H1 (cell line): ENCODE measurements around the gene PDLIM3. TPM values are rescaled to one million over a fixed set of nuclear protein-coding genes. Genes with fewer than 3 reads are reported as not detected.

Experiments used
- CTCF ChIA-PET: fragments of 300-600 bp; sonication (Branson Sonifier 250); formaldehyde crosslinking; loops from one replicate; lab custom pipeline; 2021; ENCODE audit not compliant: partially characterized antibody; lab: Charles Lee
- POLR2A ChIA-PET: fragments of 300-600 bp; sonication (Branson Sonifier 250); formaldehyde crosslinking; loops from one replicate; lab custom pipeline; 2021; ENCODE audit warnings: inconsistent platforms; ENCODE audit not compliant: partially characterized antibody; lab: Charles Lee
- DNase-seq, 2 experiments: peaks; one replicate each; pipeline versions ENCODE4 v3.0.0 to v3.0.0-alpha.2; 2010 to 2022; ENCODE audit warnings: low spot score in 2 of 2, low read depth in 1 of 2, mixed read lengths in 1 of 2
- FAIRE-seq: peaks from 2 replicates; lab custom pipeline; 2011; peaks lifted over from hg19 to GRCh38; lab: Jason Lieb, UNC
- H2AFZ ChIP-seq: 2 replicates; pipeline ENCODE4 v1.8.1; 2012; ENCODE audit warnings: low read length, inconsistent platforms
- H2AK5ac ChIP-seq: 2 replicates; pipeline ENCODE4 v1.6.1; 2013; ENCODE audit warnings: low read depth, low read length
- H2BK120ac ChIP-seq: replicated peaks from 2 replicates; pipeline ENCODE3; 2013; ENCODE audit warnings: low read depth, low read length, inconsistent platforms
- H2BK12ac ChIP-seq: 2 replicates; pipeline ENCODE4 v1.6.1; 2013; ENCODE audit warnings: low read depth, low read length
- H2BK15ac ChIP-seq: 2 replicates; pipeline ENCODE4 v1.6.1; 2013; ENCODE audit warnings: low read length
- H2BK20ac ChIP-seq: 2 replicates; pipeline ENCODE4 v1.6.1; 2013; ENCODE audit warnings: low read length
- H2BK5ac ChIP-seq: 2 replicates; pipeline ENCODE4 v1.6.1; 2013; ENCODE audit warnings: low read depth, low read length
- H3K14ac ChIP-seq: 2 replicates; pipeline ENCODE4 v1.6.1; 2013; ENCODE audit warnings: inconsistent platforms; ENCODE audit not compliant: insufficient read length
- H3K18ac ChIP-seq: 2 replicates; pipeline ENCODE4 v1.6.1; 2013; ENCODE audit warnings: low read length; ENCODE audit errors: extremely low read depth
- H3K23ac ChIP-seq: 2 replicates; pipeline ENCODE4 v1.6.1; 2013; ENCODE audit warnings: inconsistent platforms; ENCODE audit not compliant: insufficient read length
- H3K23me2 ChIP-seq: 2 replicates; pipeline ENCODE4 v1.6.1; 2013; ENCODE audit warnings: low read depth, low read length
- H3K27ac ChIP-seq: 2 replicates; pipeline ENCODE4 v1.6.1; 2011; ENCODE audit warnings: low read depth, low read length, inconsistent platforms
- H3K27me3 ChIP-seq, 4 experiments: replicated peaks in 1 of 4; 1 replicate in 1 of 4; 2 replicates in 3 of 4; pipeline versions ENCODE4 v1.6.1 to v1.8.1; 2011 to 2013; ENCODE audit warnings: low read length in 3 of 4, mild to moderate bottlenecking in 3 of 4, inconsistent platforms in 2 of 4, mixed read lengths in 2 of 4, moderate library complexity in 1 of 4; ENCODE audit not compliant: control insufficient read depth in 3 of 4, insufficient read depth in 3 of 4; ENCODE audit errors: extremely low read depth in 1 of 4
- H3K36me3 ChIP-seq, 4 experiments: 2 replicates each; pipeline versions ENCODE4 v1.6.1 to v1.8.1; 2011 to 2013; ENCODE audit warnings: mild to moderate bottlenecking in 4 of 4, low read length in 3 of 4, moderate library complexity in 2 of 4, control low read depth in 1 of 4, inconsistent platforms in 1 of 4; ENCODE audit not compliant: insufficient read depth in 4 of 4, control insufficient read depth in 2 of 4
- H3K4ac ChIP-seq: replicated peaks from 2 replicates; pipeline ENCODE3; 2013; ENCODE audit warnings: low read length, low read depth, mixed read lengths, inconsistent platforms; ENCODE audit not compliant: insufficient read length
- H3K4me1 ChIP-seq, 4 experiments: replicated peaks in 1 of 4; 1 replicate in 1 of 4; 2 replicates in 3 of 4; pipeline versions ENCODE4 v1.6.1 to v1.8.1; 2011 to 2013; ENCODE audit warnings: low read length in 3 of 4, inconsistent platforms in 2 of 4, mixed read lengths in 1 of 4; ENCODE audit not compliant: insufficient read depth in 4 of 4, control insufficient read depth in 3 of 4
- H3K4me2 ChIP-seq, 2 experiments: 2 replicates each; pipeline versions ENCODE4 v1.6.1 to v1.8.1; 2011 to 2013; ENCODE audit warnings: low read depth in 2 of 2, low read length in 2 of 2, control low read depth in 1 of 2, inconsistent platforms in 1 of 2, mild to moderate bottlenecking in 1 of 2; ENCODE audit not compliant: insufficient read depth in 1 of 2
- H3K4me3 ChIP-seq, 4 experiments: fragments of 200-600, 300-600 bp in 1 of 4; sonication (generic), shearing (Covaris generic), sonication (Bioruptor Twin) in 1 of 4; 2 replicates each; pipeline versions ENCODE4 v1.5.1 to v1.8.1; 2011 to 2016; ENCODE audit warnings: low read length in 4 of 4, low read depth in 3 of 4, control low read depth in 2 of 4, inconsistent platforms in 2 of 4, mild to moderate bottlenecking in 2 of 4, mixed read lengths in 1 of 4, moderate library complexity in 1 of 4; ENCODE audit not compliant: insufficient read depth in 2 of 4; ENCODE audit errors: extremely low read depth in 1 of 4
- H3K56ac ChIP-seq: replicated peaks from 2 replicates; pipeline ENCODE3; 2013; ENCODE audit warnings: low read depth, mild to moderate bottlenecking, mixed read lengths, low read length, inconsistent platforms; ENCODE audit not compliant: insufficient read length
- H3K79me1 ChIP-seq: 2 replicates; pipeline ENCODE4 v1.6.1; 2013; ENCODE audit warnings: low read depth, low read length, control low read depth
- H3K79me2 ChIP-seq, 2 experiments: 2 replicates each; pipeline versions ENCODE4 v1.6.1 to v1.8.1; 2012 to 2013; ENCODE audit warnings: low read length in 2 of 2, mild to moderate bottlenecking in 2 of 2, inconsistent platforms in 1 of 2; ENCODE audit not compliant: insufficient read depth in 2 of 2, control insufficient read depth in 1 of 2
- H3K9ac ChIP-seq, 4 experiments: replicated peaks in 1 of 4; 1 replicate in 1 of 4; 2 replicates in 3 of 4; pipeline versions ENCODE4 v1.6.1 to v1.8.1; 2011 to 2013; ENCODE audit warnings: low read depth in 3 of 4, low read length in 3 of 4, control low read depth in 2 of 4, mild to moderate bottlenecking in 2 of 4, moderate library complexity in 2 of 4, inconsistent platforms in 1 of 4; ENCODE audit errors: extremely low read depth in 1 of 4
- H3K9me3 ChIP-seq, 2 experiments: 2 replicates each; pipeline versions ENCODE4 v1.6.1 to v1.8.1; 2012 to 2013; ENCODE audit warnings: mild to moderate bottlenecking in 2 of 2, moderate library complexity in 2 of 2, control low read depth in 1 of 2, inconsistent platforms in 1 of 2, low read depth in 1 of 2, low read length in 1 of 2, mixed read lengths in 1 of 2; ENCODE audit not compliant: insufficient read depth in 2 of 2
- H4K20me1 ChIP-seq, 2 experiments: replicated peaks in 1 of 2; 2 replicates each; pipeline versions ENCODE3 to v1.8.1; 2011 to 2013; ENCODE audit warnings: inconsistent platforms in 2 of 2, low read length in 2 of 2, mild to moderate bottlenecking in 1 of 2; ENCODE audit not compliant: insufficient read depth in 2 of 2, control insufficient read depth in 1 of 2
- H4K5ac ChIP-seq: 2 replicates; pipeline ENCODE4 v1.6.1; 2013; ENCODE audit warnings: low read length, low read depth, mixed read lengths, inconsistent platforms; ENCODE audit not compliant: insufficient read length
- H4K8ac ChIP-seq: 2 replicates; pipeline ENCODE4 v1.8.0; 2013; ENCODE audit warnings: mild to moderate bottlenecking, moderate library complexity, low read length, inconsistent platforms; ENCODE audit not compliant: insufficient read depth; ENCODE audit errors: extremely low read depth
- H4K91ac ChIP-seq: replicated peaks from 2 replicates; pipeline ENCODE3; 2013; ENCODE audit warnings: low read length, mixed read lengths, inconsistent platforms; ENCODE audit not compliant: insufficient read length
- MAFK ChIP-seq: IDR thresholded peaks from 2 replicates; pipeline ENCODE4 v1.6.1; 2012; ENCODE audit warnings: low read depth, mild to moderate bottlenecking, improper control_type of control experiment, low read length
- WGBS, 2 experiments: shearing (Covaris generic) in 1 of 2; methylation state at CpG; one replicate each; pipeline versions ENCODE4 v1.1.6 to v1.1.7; 2013 to 2015; ENCODE audit warnings: low lambda C conversion rate in 2 of 2, mixed read lengths in 2 of 2, inconsistent platforms in 1 of 2, low coverage in 1 of 2, missing lambda C conversion rate in 1 of 2; ENCODE audit not compliant: insufficient replicate concordance in 2 of 2, insufficient coverage in 1 of 2, insufficient read length in 1 of 2; ENCODE audit errors: extremely low coverage in 1 of 2, missing lambda C conversion rate in 1 of 2; 5-methylcytosine and 5-hydroxymethylcytosine counted together
- polyA plus RNA-seq, 7 experiments: library from polyadenylated mRNA; depleted of rRNA in 3 of 7; stranded (reverse) in 5 of 7; unstranded in 2 of 7; fragments of >200 nt in 5 of 7; fragments of 200-250 nt in 2 of 7; gene quantifications; 1 replicate in 5 of 7; 2 replicates in 1 of 7; 4 replicates in 1 of 7; pipeline versions ENCODE4 v1.2.1 to v1.2.3, GENCODE V29; 2011 to 2013; ENCODE audit warnings: missing spikeins in 2 of 7, mixed read lengths in 2 of 7
- total RNA-seq: library from RNA; stranded (reverse); fragmentation: NEBNext Ultra II Directional; extraction: Animal tissue kit (Norgen Biotek cat#: 25700); gene quantifications from 2 replicates; pipeline ENCODE4 v1.2.1, GENCODE V29; 2021

Gene PDLIM3
- total and polyA plus RNA-seq, 2 of the 8 experiments (the other 6 are each of a cell fraction or from before 2014, with no cell fraction given) = 7.6 to 8.1 TPM

GRCh38 chr4:185578284-185578683 is 43.0 kb upstream of the PDLIM3 start:
- Histone ChIP-seq H3K4me1 (peaks cover 2 to 10% (median 7%) of the 10 kb centered on the region in 4 experiments; a peak in 6 of 7 replicates), H3K27ac (no peak overlapping the region), H3K23me2 (no peaks in the 10 kb centered on the region), H3K14ac (no peak overlapping the region), H3K56ac (no peak overlapping the region), H2BK120ac (no peak overlapping the region), H3K9ac (no peak overlapping the region), H3K23ac (no peak overlapping the region), H2BK12ac (no peak overlapping the region), H3K4ac (no peak overlapping the region), H2BK15ac (no peak overlapping the region), H3K79me2 (no peaks in the 10 kb centered on the region), H2AFZ (no peak overlapping the region), H4K91ac (no peak overlapping the region), H4K8ac (no peak overlapping the region), H2BK20ac (no peak overlapping the region), H3K36me3 (no peaks in the 10 kb centered on the region), H3K18ac (no peak overlapping the region), H4K5ac (no peak overlapping the region), H3K4me3 (no peak overlapping the region), H3K27me3 (no peaks in the 10 kb centered on the region), H2BK5ac (no peak overlapping the region), H3K9me3 (0 out of 4 replicates have a peak, but pooled peaks cover 0 to 2% of the 10 kb centered on the region in 2 experiments), H4K20me1 (no peaks in the 10 kb centered on the region), H3K4me2 (no peak overlapping the region), H3K79me1 (no peaks in the 10 kb centered on the region), H2AK5ac (no peak overlapping the region)
- no peak for TF ChIP-seq MAFK
- ChIA-PET POLR2A (no interaction called here), CTCF (interaction anchor here (0.6 to 1.5 kb wide), 2 partner anchors 20 to 503 kb away, joined by 3 to 9 read pairs; no protein-coding TSS in a partner anchor)
- FAIRE-seq = no peak
- WGBS, 2 experiments = 88% methylated on average over 3 of the region's 3 CpGs; no CpG with 5 or more reads in 1 of the 2 experiments
- no peak for DNase-seq
